ENCODE results near the gene INF2. TPM values are rescaled to one million over a fixed set of nuclear protein-coding genes. Genes with fewer than 3 reads are reported as not detected.

The INF2 gene
- total RNA-seq, 1 experiment from 2014 or later = 70.9 TPM

DNA sequence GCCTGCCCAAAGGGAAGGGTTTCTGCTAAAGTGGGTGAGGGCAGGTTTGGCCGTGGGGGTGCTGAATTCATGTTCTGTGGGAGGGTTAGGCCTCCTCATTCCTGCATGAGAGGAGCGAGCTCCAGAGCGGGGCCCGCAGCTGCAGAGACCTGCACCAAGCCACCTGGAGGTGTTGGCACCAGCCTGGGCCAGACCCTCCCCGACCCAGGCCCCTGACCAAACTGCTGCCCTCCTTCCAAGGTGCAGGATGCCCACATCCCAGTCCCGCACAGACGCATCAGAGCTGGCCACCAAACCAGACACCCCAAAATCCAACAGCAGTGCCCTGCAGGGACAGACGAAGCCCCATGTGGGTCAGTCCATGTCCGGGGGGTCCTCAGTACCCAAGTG is 45.2 kb downstream of the INF2 start:
- intact Hi-C loops (cut with micrococcal nuclease; ENCODE audit: unreplicated experiment) = no loop called here
- TF ChIP-seq EZH2 (IDR thresholded peaks at IDR 0.05; ENCODE audit: borderline replicate concordance, low read depth, low read length, poor library complexity, severe bottlenecking) = no peak
- TF ChIP-seq, protein P1, sequence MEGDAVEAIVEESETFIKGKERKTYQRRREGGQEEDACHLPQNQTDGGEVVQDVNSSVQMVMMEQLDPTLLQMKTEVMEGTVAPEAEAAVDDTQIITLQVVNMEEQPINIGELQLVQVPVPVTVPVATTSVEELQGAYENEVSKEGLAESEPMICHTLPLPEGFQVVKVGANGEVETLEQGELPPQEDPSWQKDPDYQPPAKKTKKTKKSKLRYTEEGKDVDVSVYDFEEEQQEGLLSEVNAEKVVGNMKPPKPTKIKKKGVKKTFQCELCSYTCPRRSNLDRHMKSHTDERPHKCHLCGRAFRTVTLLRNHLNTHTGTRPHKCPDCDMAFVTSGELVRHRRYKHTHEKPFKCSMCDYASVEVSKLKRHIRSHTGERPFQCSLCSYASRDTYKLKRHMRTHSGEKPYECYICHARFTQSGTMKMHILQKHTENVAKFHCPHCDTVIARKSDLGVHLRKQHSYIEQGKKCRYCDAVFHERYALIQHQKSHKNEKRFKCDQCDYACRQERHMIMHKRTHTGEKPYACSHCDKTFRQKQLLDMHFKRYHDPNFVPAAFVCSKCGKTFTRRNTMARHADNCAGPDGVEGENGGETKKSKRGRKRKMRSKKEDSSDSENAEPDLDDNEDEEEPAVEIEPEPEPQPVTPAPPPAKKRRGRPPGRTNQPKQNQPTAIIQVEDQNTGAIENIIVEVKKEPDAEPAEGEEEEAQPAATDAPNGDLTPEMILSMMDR (conservative IDR thresholded peaks at IDR 0.05; ENCODE audit: low read depth, low read length) = no peak
- BruUV-seq (replicated peaks) = no TSS peak

DNA sequence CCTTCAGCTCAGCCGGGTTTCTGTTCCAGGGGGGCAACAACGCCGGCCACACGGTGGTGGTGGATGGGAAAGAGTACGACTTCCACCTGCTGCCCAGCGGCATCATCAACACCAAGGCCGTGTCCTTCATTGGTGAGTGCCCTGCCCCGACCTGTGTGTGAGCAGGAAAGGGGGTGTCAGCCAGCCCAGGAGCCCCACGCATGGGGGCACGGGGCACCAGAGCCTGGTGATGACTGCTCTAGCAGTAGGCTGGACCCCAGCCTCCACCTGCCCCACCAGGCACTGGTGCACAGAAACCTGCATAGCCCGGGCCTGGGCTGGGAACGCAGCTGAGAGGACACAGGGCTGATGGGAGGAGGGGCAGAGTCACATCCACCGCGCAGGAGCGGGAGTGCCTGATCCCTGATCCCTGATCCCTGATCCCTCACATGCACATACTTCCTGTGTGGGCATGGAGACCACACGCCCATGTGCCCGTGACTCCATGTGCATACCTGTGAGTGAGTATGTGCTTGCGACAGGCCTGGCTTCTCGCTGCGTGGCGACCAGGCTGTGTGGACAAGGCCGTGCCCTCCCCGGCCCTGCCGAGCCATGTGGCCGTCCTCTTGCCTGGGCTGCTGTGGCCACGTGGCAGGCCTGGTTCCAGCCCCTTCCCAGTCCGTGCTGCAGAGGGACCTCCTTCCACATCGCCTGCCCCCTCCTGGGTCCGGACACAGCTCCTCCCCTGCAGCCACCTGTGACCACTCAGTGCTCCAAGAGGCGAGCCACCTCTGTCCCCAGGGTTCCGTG is 45.8 kb downstream of the INF2 start:
- Histone ChIP-seq H3K27ac (ENCODE audit: low read depth, low read length, poor library complexity, severe bottlenecking) (no peak overlapping the region), H3K4me1 (ENCODE audit: insufficient read depth, low read length, poor library complexity, severe bottlenecking) (no peaks in the 10 kb centered on the region), H3K36me3 (ENCODE audit: insufficient read depth, low read length, poor library complexity, severe bottlenecking) (no peaks in the 10 kb centered on the region), H3K9me3 (ENCODE audit: low read depth, low read length, poor library complexity, severe bottlenecking) (no peaks in the 10 kb centered on the region), H3K27me3 (replicated peaks; ENCODE audit: insufficient read depth, low read depth, low read length, poor library complexity) (no peaks in the 10 kb centered on the region), H3K4me3 (ENCODE audit: low read depth, low read length, poor library complexity, severe bottlenecking) (no peak overlapping the region)
- intact Hi-C loops (cut with micrococcal nuclease; ENCODE audit: unreplicated experiment) = no loop called here
- BruUV-seq (replicated peaks) = no TSS peak
- ChIA-PET POLR2A (ENCODE audit: low non-redundant PET) (no interaction called here), CTCF (no interaction called here)
- DNase-seq (ENCODE audit: low spot score) = no peak
- no peak for TF ChIP-seq EZH2 (IDR thresholded peaks at IDR 0.05; ENCODE audit: borderline replicate concordance, low read depth, low read length, poor library complexity, severe bottlenecking)
- TF ChIP-seq, protein P1 (conservative IDR thresholded peaks at IDR 0.05; ENCODE audit: low read depth, low read length) = no peak

More for the DNA sequence above, 45.2 kb downstream of the INF2 start:
- no peak overlapping the region for H3K4me3 ChIP-seq (ENCODE audit: low read depth, low read length, poor library complexity, severe bottlenecking)
- CTCF ChIA-PET = no interaction called here
- DNase-seq (ENCODE audit: low spot score) = no peak
- POLR2A ChIA-PET (ENCODE audit: low non-redundant PET) = no interaction called here
- H3K27me3 ChIP-seq (replicated peaks; ENCODE audit: insufficient read depth, low read depth, low read length, poor library complexity) = no peaks in the 10 kb centered on the region
- H3K36me3 ChIP-seq (ENCODE audit: insufficient read depth, low read length, poor library complexity, severe bottlenecking) = no peaks in the 10 kb centered on the region
- H3K27ac ChIP-seq (ENCODE audit: low read depth, low read length, poor library complexity, severe bottlenecking) = no peak overlapping the region
- no peaks in the 10 kb centered on the region for H3K4me1 ChIP-seq (ENCODE audit: insufficient read depth, low read length, poor library complexity, severe bottlenecking)
- H3K9me3 ChIP-seq (ENCODE audit: low read depth, low read length, poor library complexity, severe bottlenecking) = no peaks in the 10 kb centered on the region

DNA sequence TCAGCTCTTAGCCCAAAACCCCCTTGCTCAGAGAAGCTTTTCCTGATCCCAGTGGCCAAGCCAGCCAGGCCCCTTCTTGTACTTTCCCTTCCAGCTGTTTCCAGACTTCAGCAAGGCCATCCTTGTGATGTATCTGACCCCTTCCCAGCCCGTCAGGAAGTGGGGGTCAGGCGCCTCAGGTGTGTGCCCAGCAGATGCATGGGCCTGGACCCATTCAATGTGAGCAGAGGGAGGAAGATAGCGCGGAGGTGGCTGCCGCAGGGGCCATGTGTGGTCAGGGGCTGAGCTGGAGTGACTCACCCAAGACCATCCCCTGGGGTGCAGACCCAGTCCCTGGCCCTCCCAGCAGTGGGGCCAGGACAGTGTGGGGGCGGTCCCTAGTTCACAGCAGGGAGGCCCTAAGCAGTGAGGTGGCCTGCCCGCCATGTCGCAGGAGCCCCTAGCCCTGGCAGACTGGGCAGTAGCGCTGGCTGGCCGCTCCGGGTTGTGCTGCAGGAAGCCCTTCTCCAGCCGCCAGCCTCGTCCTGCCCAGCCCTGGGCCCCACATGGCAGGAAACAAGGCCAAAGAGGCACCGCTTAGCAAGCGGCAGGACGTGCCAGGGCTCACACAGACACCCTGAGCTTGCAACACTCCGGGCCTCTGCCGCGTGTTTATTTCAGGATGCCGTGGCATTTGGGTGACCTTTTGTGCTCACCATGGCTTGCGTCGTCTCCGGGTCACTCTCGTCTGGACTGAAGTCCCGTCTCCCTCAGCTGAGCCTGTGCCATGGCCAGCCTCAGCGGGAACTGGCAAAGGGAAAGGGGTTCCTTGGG is 46.6 kb downstream of the INF2 start:
- Histone ChIP-seq H3K4me1 (ENCODE audit: insufficient read depth, low read length, poor library complexity, severe bottlenecking) (no peaks in the 10 kb centered on the region), H3K27me3 (replicated peaks; ENCODE audit: insufficient read depth, low read depth, low read length, poor library complexity) (no peaks in the 10 kb centered on the region), H3K4me3 (ENCODE audit: low read depth, low read length, poor library complexity, severe bottlenecking) (no peak overlapping the region), H3K9me3 (ENCODE audit: low read depth, low read length, poor library complexity, severe bottlenecking) (no peaks in the 10 kb centered on the region), H3K36me3 (ENCODE audit: insufficient read depth, low read length, poor library complexity, severe bottlenecking) (no peaks in the 10 kb centered on the region), H3K27ac (ENCODE audit: low read depth, low read length, poor library complexity, severe bottlenecking) (no peak overlapping the region)
- ChIA-PET CTCF (no interaction called here), POLR2A (ENCODE audit: low non-redundant PET) (no interaction called here)
- BruUV-seq (replicated peaks) = no TSS peak
- DNase-seq (ENCODE audit: low spot score) = no peak
- intact Hi-C loops (cut with micrococcal nuclease; ENCODE audit: unreplicated experiment) = no loop called here
- TF ChIP-seq EZH2 (IDR thresholded peaks at IDR 0.05; ENCODE audit: borderline replicate concordance, low read depth, low read length, poor library complexity, severe bottlenecking) = no peak
- TF ChIP-seq, protein P1 (conservative IDR thresholded peaks at IDR 0.05; ENCODE audit: low read depth, low read length) = no peak
